Measurements from ENCODE around the gene C2CD2.
"Not testable (repeated sequence)": the region's sequence is repeated elsewhere in the genome, so short reads cannot be mapped to it uniquely, and the experiment has no call there.

Gene C2CD2

GRCh38 chr21:41953831-41954653 lies at the start of gene C2CD2:
C2CD2 (minus strand) TSS chr21:41954018; CDS start chr21:41953648, 370 bp downstream.
- DNase-seq: peak; percentile 34

- no peak for DNase-seq
These were observed 49.2 kb upstream of the C2CD2 start for GRCh38 chr21:42003051-42003461.

GRCh38 chr21:42002421-42002958 lies 48.7 kb upstream of the C2CD2 start:
- no peak for DNase-seq

- no peak for DNase-seq
These were observed 48.0 kb upstream of the C2CD2 start for GRCh38 chr21:42001781-42002180.

GRCh38 chr21:42000908-42001307 lies 47.1 kb upstream of the C2CD2 start:
- DNase-seq: no peak

GRCh38 chr21:41997657-41998056 lies 43.8 kb upstream of the C2CD2 start:
- no peak for DNase-seq

- DNase-seq: no peak
These were observed 41.8 kb upstream of the C2CD2 start for GRCh38 chr21:41995577-41995976.

- not testable (repeated sequence) for DNase-seq
These were observed 40.8 kb upstream of the C2CD2 start for GRCh38 chr21:41994613-41995012.

- DNase-seq: no peak
These were observed 39.9 kb upstream of the C2CD2 start for GRCh38 chr21:41993744-41994143.

- no peak for DNase-seq
These were observed 38.8 kb upstream of the C2CD2 start for GRCh38 chr21:41992576-41992975.

GRCh38 chr21:41991659-41992058 lies 37.8 kb upstream of the C2CD2 start:
- no peak for DNase-seq

- DNase-seq: no peak
These were observed 35.9 kb upstream of the C2CD2 start for GRCh38 chr21:41989698-41990097.

- no peak for DNase-seq
These were observed 33.5 kb upstream of the C2CD2 start for GRCh38 chr21:41987310-41987709.

- DNase-seq: no peak
These were observed 32.0 kb upstream of the C2CD2 start for GRCh38 chr21:41985662-41986416.

- no peak for DNase-seq
These were observed 29.4 kb upstream of the C2CD2 start for GRCh38 chr21:41983229-41983628.

GRCh38 chr21:41980561-41980960 lies 26.7 kb upstream of the C2CD2 start:
- no peak for DNase-seq

GRCh38 chr21:41979751-41980369 lies 26.0 kb upstream of the C2CD2 start:
- no peak for DNase-seq

GRCh38 chr21:41979335-41979734 lies 25.5 kb upstream of the C2CD2 start:
- no peak for DNase-seq

- no peak for DNase-seq
These were observed 23.5 kb upstream of the C2CD2 start for GRCh38 chr21:41977034-41977950.

- no peak for DNase-seq
These were observed 22.8 kb upstream of the C2CD2 start for GRCh38 chr21:41976611-41977010.

GRCh38 chr21:41975391-41976272 lies 21.8 kb upstream of the C2CD2 start:
- DNase-seq: no peak
